GM12891 (cell line): Measurements from ENCODE around the gene CENPK.
"Not testable (repeated sequence)": the region's sequence is repeated elsewhere in the genome, so short reads cannot be mapped to it uniquely, and the experiment has no call there.

ENCODE experiments used
- DNase-seq: peaks from one replicate; pipeline ENCODE4 v3.0.0; 2011; ENCODE audit warnings: low spot score; ENCODE audit not compliant: insufficient read length
- FAIRE-seq: peaks from 2 replicates; lab custom pipeline; 2011; peaks lifted over from hg19 to GRCh38; lab: Jason Lieb, UNC
- PAX5 ChIP-seq: IDR thresholded peaks from 2 replicates; pipeline ENCODE4 v1.6.1; 2011; ENCODE audit warnings: low read length, moderate library complexity, mild to moderate bottlenecking; ENCODE audit not compliant: insufficient read depth, severe bottlenecking
- POLR2A ChIP-seq: IDR thresholded peaks from 2 replicates; pipeline ENCODE4 v1.6.1; 2011; ENCODE audit warnings: low read depth, low read length, control low read depth
- POLR2AphosphoS5 ChIP-seq: IDR thresholded peaks from 2 replicates; pipeline ENCODE4 v1.6.1; 2011; ENCODE audit warnings: low read depth, low read length, control low read depth
- POU2F2 ChIP-seq: IDR thresholded peaks from 2 replicates; pipeline ENCODE4 v1.6.1; 2011; ENCODE audit warnings: low read depth, mild to moderate bottlenecking, control low read depth, low read length, moderate library complexity
- SPI1 ChIP-seq: IDR thresholded peaks from 2 replicates; pipeline ENCODE4 v1.6.1; 2011; ENCODE audit warnings: low read depth, low read length, control low read depth
- TAF1 ChIP-seq: IDR thresholded peaks from 2 replicates; pipeline ENCODE4 v1.6.1; 2011; ENCODE audit warnings: low read depth, low read length, control low read depth

The CENPK gene

DNA sequence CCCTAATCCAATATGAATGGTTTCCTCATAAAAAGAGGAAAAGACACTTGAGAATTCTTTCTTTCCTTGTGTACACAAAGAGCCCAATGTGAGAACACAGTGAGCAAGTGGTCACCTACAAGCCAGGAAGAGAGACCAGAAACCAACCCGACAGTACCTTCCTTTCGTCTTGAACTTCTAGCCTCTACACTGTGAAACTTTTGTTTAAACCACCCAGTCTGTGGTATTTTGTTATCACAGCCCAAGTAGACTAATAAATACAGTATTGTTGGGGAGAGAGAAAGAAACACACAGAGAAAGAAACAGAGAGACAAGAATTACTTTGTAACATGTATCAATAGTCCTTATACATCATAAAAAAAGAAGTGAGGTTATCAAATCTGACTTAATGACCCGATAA is 37.2 kb downstream of the CENPK start:
- FAIRE-seq (no peak), DNase-seq (no peak)
- no peak for TF ChIP-seq PAX5
- no peak for TF ChIP-seq POLR2A
- no peak for TF ChIP-seq POU2F2
- no peak for TF ChIP-seq SPI1
- no peak for TF ChIP-seq TAF1
- no peak for TF ChIP-seq POLR2AphosphoS5

DNA sequence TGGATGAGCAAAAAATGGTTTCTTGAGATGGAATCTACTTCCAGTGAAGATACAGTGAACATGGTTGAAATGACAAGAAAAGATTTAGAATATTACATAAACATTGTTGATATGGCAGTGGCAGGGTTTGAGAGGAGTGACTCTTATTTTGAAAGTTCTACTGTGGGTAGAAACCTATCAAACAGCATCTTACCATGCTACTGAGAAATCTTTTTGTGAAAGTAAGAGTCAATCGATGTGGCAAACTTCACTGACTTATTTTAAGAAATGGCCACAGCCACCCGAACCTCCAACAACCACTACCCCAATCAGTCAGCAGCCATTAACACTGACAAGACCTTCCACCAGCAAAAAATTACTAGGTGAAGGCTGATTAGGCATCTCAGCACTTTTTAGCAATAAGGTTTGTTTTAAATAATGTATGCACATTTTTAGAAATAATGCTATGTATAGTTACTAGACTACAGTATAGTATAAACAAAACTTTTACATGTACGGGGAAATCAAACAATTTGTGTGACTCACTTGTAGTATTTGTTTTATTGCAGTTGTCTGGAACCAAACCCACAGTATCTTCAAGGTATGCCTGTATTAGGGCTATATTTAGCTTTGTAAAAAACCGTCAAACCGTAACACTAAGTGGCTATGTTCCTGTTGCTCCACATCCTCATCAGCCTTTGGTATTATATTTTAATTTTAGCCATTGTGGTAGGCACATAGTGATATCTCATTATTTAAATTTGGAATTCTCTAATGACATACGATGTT is 50.6 kb downstream of the CENPK start:
- TF ChIP-seq POLR2A (no peak), TAF1 (no peak), SPI1 (no peak), POU2F2 (no peak), PAX5 (no peak), POLR2AphosphoS5 (no peak)
- DNase-seq (no peak), FAIRE-seq (no peak)

DNA sequence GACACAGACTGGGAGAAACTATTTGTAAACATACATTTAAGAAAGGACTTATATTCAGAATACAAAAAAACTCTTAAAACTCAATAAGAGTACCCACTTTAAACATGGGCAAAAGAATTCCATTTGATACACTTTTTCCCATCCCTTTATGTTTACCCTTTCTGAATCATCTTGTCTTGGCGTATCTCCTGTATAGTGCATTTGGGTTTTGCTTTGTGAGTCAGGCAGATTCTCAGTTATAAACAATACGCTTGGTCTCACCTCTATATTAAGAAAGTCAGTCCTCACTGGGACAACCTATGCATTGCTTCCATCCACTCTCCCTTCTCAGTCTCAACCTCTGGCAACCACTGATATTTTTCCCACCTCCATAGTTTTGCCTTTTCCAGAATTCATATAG is 54.0 kb downstream of the CENPK start:
- DNase-seq (no peak), FAIRE-seq (no peak)
- TF ChIP-seq PAX5 (no peak), TAF1 (no peak), SPI1 (no peak), POU2F2 (no peak), POLR2AphosphoS5 (no peak), POLR2A (no peak)

DNA sequence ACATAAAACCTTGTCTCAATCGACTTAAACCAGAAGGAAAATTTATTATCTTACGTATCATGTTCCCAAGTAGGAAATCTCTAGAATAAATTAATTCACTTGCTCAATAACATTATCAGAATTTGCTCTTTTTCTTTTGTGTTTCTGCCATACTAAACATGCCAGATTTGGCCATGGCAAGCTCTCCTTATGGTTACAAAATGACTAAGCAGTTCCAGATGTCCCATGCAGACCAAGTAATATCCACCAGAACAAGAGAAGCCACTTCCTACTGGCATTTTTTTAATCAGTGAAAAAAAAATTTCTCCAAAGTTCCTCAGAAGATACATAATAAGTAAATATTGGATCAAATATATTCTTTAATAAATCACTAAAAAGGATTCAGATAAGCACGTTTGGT is 56.0 kb downstream of the CENPK start:
- no peak for FAIRE-seq
- TF ChIP-seq POLR2A = no peak
- no peak for TF ChIP-seq TAF1
- TF ChIP-seq POU2F2 = no peak
- TF ChIP-seq POLR2AphosphoS5 = no peak
- TF ChIP-seq PAX5 = no peak
- no peak for DNase-seq

DNA sequence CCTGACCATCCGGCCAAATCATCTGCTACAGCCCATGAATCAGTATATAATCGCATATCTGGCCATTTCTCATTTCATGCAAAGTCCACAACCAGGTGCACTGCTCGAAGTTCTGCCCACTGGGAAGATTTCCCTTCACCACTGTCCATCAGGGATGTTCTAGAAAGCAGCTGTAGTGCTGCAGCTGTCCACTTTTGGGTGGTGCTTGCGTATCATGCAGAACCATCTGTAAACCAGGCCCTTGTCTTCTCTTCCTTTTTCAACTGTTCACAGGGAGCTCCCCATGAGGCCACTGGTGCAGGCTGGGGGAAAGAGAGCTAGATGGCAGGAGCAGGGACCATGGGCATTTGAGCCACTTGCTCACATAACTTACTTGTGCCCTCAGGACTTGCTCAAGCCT is 73.8 kb downstream of the CENPK start:
- TF ChIP-seq POLR2A = no peak
- no peak for TF ChIP-seq SPI1
- TF ChIP-seq PAX5 = no peak
- no peak for TF ChIP-seq TAF1
- TF ChIP-seq POU2F2 = no peak
- no peak for TF ChIP-seq POLR2AphosphoS5
- DNase-seq (no peak), FAIRE-seq (no peak)

DNA sequence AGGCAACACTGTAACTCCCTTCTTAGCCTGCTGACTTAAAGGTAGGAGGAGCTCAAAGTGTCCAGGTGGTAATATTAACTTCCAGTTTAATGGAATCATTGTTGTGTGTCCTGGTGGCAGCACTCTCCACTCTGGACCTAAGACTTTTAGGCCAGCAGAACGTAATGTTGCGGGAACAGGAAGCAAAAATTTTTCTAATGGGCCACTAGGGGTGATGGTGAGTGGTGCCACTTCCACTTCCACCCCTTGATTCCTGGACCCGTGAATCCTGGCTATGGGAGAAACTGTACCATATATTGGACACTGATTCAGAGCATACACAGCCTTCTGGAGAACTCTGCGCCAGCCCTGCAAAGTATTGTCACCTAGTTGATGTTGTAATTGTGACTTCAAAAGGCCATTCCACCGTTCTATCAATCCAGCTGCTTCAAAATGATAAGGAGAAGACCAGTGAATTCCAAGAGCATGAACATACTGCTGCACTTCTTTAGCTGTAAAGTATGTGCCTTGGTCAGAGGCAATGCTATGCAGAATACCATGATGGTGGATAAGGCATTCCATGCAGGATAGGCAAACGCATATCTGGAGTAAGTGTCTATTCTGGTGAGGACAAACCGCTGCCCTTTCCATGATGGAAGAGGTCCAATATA is 74.8 kb downstream of the CENPK start:
- FAIRE-seq, DNase-seq: not testable (repeated sequence)

DNA sequence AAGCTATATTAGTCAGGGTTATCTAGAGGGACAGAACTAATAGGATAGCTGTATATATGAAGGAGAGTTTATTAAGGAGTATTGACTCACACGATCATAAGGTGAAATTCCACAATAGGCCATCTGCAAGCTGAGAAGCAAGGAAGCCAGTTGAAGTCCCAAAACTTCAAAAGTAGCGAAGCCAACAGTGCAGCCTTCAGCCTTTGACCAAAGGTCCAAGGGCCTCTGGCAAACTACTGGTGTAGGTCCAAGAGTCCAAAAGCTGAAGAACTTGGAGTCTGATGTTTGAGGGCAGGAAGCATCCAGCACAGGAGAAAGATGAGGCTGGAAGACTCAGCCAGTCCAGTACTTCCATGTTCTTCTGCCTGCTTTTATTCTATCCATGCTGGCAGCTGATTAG is 76.2 kb downstream of the CENPK start:
- not testable (repeated sequence) for DNase-seq, FAIRE-seq

DNA sequence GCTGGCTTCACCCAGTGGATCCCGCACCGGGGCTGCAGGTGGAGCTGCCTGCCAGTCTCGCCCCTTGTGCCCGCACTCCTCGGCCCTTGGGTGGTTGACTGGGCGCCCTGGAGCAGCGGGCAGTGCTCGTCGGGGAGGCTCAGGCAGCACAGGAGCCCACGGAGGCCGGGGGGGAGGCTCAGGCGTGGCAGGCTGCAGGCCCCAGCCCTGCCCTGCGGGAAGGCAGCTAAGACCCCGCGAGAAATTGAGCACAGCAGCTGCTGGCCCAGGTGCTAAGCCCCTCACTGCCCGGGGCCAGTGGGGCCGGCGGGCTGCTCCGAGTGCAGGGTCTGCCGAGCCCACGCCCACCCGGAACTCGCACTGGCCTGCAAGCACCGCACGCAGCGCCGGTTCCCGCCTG is 77.6 kb downstream of the CENPK start:
- DNase-seq = no peak
- no peak for FAIRE-seq
- TF ChIP-seq POLR2AphosphoS5 = no peak
- TF ChIP-seq POU2F2 = no peak
- no peak for TF ChIP-seq POLR2A
- no peak for TF ChIP-seq TAF1
- TF ChIP-seq PAX5 = no peak
- TF ChIP-seq SPI1 = no peak

DNA sequence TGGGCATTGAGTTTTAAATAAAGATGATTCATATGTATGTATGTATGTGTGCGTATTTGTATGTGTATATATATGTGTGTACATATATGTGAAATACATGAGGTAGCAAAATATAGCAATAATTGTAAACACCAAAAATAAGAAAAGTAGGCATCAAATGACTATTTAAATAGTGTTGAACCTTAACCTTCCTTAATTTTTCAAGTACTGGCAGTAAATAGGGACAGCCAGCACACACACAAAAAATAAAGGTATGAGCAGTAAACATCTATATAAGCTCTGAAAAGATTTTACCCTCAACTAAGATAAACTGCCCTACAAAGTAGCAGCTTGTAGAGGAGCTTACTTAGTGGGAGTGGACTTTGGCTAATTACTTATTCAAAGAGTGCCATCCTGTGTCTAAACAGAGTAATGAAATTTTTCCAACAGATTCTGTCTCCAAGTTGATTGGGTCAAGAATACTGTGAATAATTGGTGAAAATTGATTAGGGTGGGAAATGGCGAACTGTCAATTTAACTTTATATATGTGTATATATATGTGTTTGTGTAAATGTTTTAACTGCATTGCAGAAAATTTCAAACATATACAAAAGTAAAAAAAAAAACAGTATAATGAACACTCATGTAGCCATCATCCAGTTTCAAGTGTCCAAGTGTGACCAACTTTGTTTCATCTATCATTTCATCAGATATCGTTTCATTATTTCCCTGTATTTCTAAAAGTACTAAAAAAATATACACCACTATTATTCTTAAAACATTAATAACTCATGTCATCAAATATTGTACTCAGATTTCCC is 79.2 kb downstream of the CENPK start:
- DNase-seq (no peak), FAIRE-seq (no peak)
- TF ChIP-seq POLR2AphosphoS5 = no peak
- TF ChIP-seq POLR2A = no peak
- no peak for TF ChIP-seq SPI1
- no peak for TF ChIP-seq TAF1
- TF ChIP-seq POU2F2 = no peak
- TF ChIP-seq PAX5 = no peak
